Stomach (tissue), 9 donors: ENCODE measurements around the gene GCNT2. TPM values are rescaled to one million over a fixed set of nuclear protein-coding genes. Genes with fewer than 3 reads are reported as not detected.

Experiments
- DNase-seq, 2 donors: peaks; one replicate each; pipeline versions ENCODE4 v3.0.0 to v3.0.0-alpha.2; 2013 to 2019
- H3K27ac ChIP-seq, 5 donors: fragments of 200-600 bp in 4 of 5; sonication (generic) in 4 of 5; one replicate each; pipeline ENCODE4 v1.5.1; 2013 to 2019; ENCODE audit warnings: mild to moderate bottlenecking in 1 of 5, moderate library complexity in 1 of 5
- H3K27me3 ChIP-seq, 3 donors: fragments of 200-600 bp; sonication (generic); one replicate each; pipeline ENCODE4 v1.5.1; 2017 to 2019; ENCODE audit warnings: mixed run types in 1 of 3
- H3K36me3 ChIP-seq, 4 donors: fragments of 200-600 bp; sonication (generic); 1 replicate in 3 of 4; 2 replicates in 1 of 4; pipeline ENCODE4 v1.5.1; 2016 to 2019
- H3K4me1 ChIP-seq, 4 donors: fragments of 200-600 bp; sonication (generic); one replicate each; pipeline ENCODE4 v1.5.1; 2016 to 2019
- H3K4me3 ChIP-seq, 4 donors: fragments of 200-600 bp; sonication (generic) in 3 of 4; one replicate each; pipeline ENCODE4 v1.5.1; 2016 to 2019; ENCODE audit warnings: mild to moderate bottlenecking in 1 of 4
- H3K9me3 ChIP-seq, 4 donors: fragments of 200-600 bp; sonication (generic); one replicate each; pipeline ENCODE4 v1.5.1; 2016 to 2019
- CTCF ChIP-seq, 7 experiments: fragments of 450-650 bp in 4 of 7; fragments of 200-600 bp in 3 of 7; sonication (generic) in 3 of 7; IDR thresholded peaks; one replicate each; pipeline ENCODE4 v1.5.1; 2016 to 2019; ENCODE audit warnings: antibody characterized with exemption in 7 of 7, control low read depth in 2 of 7, mild to moderate bottlenecking in 1 of 7
- EP300 ChIP-seq: sonication (generic); formaldehyde crosslinking; IDR thresholded peaks from one replicate; pipeline ENCODE4 v1.6.1; 2017; ENCODE audit warnings: antibody characterized with exemption
- POLR2A ChIP-seq, 4 donors: fragments of 450-650 bp; IDR thresholded peaks; one replicate each; pipeline ENCODE4 v1.6.1; 2016; ENCODE audit warnings: antibody characterized with exemption in 4 of 4, control low read depth in 2 of 4, mild to moderate bottlenecking in 1 of 4, moderate library complexity in 1 of 4
- POLR2AphosphoS5 ChIP-seq, 3 donors: sonication (generic); formaldehyde crosslinking; IDR thresholded peaks; one replicate each; pipeline ENCODE4 v1.6.1; 2016; ENCODE audit warnings: antibody characterized with exemption in 3 of 3
- WGBS, 5 donors: extraction: QIAGEN DNeasy Blood & Tissue Kit in 3 of 5; methylation state at CpG; one replicate each; pipeline versions ENCODE4 v1.1.5 to v1.1.7; 2013 to 2018; 5-methylcytosine and 5-hydroxymethylcytosine counted together
- intact Hi-C: fragments of 100-400 bp; cut with DNase I; formaldehyde crosslinking; loops from one replicate; pipeline ENCODE4 v1.15.1; 2023; ENCODE audit warnings: low total_unique reads
- polyA plus RNA-seq, 3 donors: library from polyadenylated mRNA; stranded (reverse); fragments of 200-250 nt; gene quantifications; one replicate each; pipeline ENCODE4 v1.2.3, GENCODE V29; 2013
- total RNA-seq, 5 donors: library from RNA; depleted of rRNA; stranded (reverse); fragments of >200 nt; gene quantifications; one replicate each; pipeline versions ENCODE4 v1.1.0 to v1.2.3, GENCODE V29; 2014 to 2016
- donor health status: healthy with polysubstance abuse.
- donor health status: Bipolar disorder and iron deficiency.
- donor health status: healthy.

Gene GCNT2
- total and polyA plus RNA-seq, 8 donors = 4.5 to 132 (median 29.7) TPM

GRCh38 chr6:10609038-10609437, 87.9 kb downstream of the GCNT2 start:
- H3K4me3 ChIP-seq = no peak overlapping the region
- intact Hi-C loops = no loop called here
- H3K4me1 ChIP-seq = peaks cover 7 to 52% (median 24%) of the 10 kb centered on the region in 4 donors
- no peak for TF ChIP-seq EP300
- no peak for TF ChIP-seq CTCF (IDR thresholded peaks at IDR 0.05)
- TF ChIP-seq POLR2A (IDR thresholded peaks at IDR 0.05) = no peak
- no peak for TF ChIP-seq POLR2AphosphoS5 (IDR thresholded peaks at IDR 0.05)
- 88 to 100% (median 97%) methylated on average over 1 of the region's 1 CpG for WGBS, 5 donors
- H3K36me3 ChIP-seq = no peaks in the 10 kb centered on the region
- H3K27ac ChIP-seq = no peak overlapping the region
- no peaks in the 10 kb centered on the region for H3K27me3 ChIP-seq
- DNase-seq = no peak
- no peaks in the 10 kb centered on the region for H3K9me3 ChIP-seq

- intact Hi-C loops = no loop called here
- Histone ChIP-seq H3K4me1 (peaks cover 9 to 58% (median 27%) of the 10 kb centered on the region in 4 donors), H3K36me3 (no peaks in the 10 kb centered on the region), H3K27me3 (no peaks in the 10 kb centered on the region), H3K4me3 (no peak overlapping the region), H3K27ac (peak overlapping the region in 2 of 5 donors; percentile 32 to 34), H3K9me3 (no peaks in the 10 kb centered on the region)
- no peak for TF ChIP-seq CTCF (IDR thresholded peaks at IDR 0.05)
- peak in 2 of 3 donors; percentile 10 to 62 for TF ChIP-seq POLR2AphosphoS5 (IDR thresholded peaks at IDR 0.05)
- no peak for TF ChIP-seq EP300
- WGBS, 5 donors = 62 to 82% (median 73%) methylated on average over 1 of the region's 1 CpG
- DNase-seq = peak in 1 of 2 donors; percentile 51
Observed at GRCh38 chr6:10610289-10610688, 89.1 kb downstream of the GCNT2 start.

GRCh38 chr6:10612161-10612560, 91.0 kb downstream of the GCNT2 start:
- intact Hi-C loops = no loop called here
- 73 to 92% (median 78%) methylated on average over 8 of the region's 8 CpGs for WGBS, 5 donors
- Histone ChIP-seq H3K27ac (peak overlapping the region in 2 of 5 donors; percentile 20 to 51), H3K4me1 (peaks cover 9 to 58% (median 27%) of the 10 kb centered on the region in 4 donors), H3K4me3 (no peak overlapping the region), H3K36me3 (no peaks in the 10 kb centered on the region), H3K27me3 (no peaks in the 10 kb centered on the region), H3K9me3 (no peaks in the 10 kb centered on the region)
- TF ChIP-seq EP300 (no peak), POLR2AphosphoS5 (IDR thresholded peaks at IDR 0.05) (no peak), POLR2A (IDR thresholded peaks at IDR 0.05) (no peak), CTCF (IDR thresholded peaks at IDR 0.05) (no peak)
- no peak for DNase-seq

- intact Hi-C loops = no loop called here
Observed at GRCh38 chr6:10613077-10613476, 91.9 kb downstream of the GCNT2 start.

More at GRCh38 chr6:10613077-10613476, 91.9 kb downstream of the GCNT2 start:
- H3K4me1 ChIP-seq = peaks cover 9 to 59% (median 27%) of the 10 kb centered on the region in 4 donors
- H3K27ac ChIP-seq = peak overlapping the region in 4 of 5 donors; percentile 2 to 51 (median 25)
- H3K4me3 ChIP-seq = no peak overlapping the region
- WGBS, 5 donors = 10 to 31% (median 16%) methylated on average over 3 of the region's 3 CpGs
- no peak for TF ChIP-seq POLR2A (IDR thresholded peaks at IDR 0.05)
- no peak for TF ChIP-seq POLR2AphosphoS5 (IDR thresholded peaks at IDR 0.05)
- TF ChIP-seq EP300 = no peak
- no peak for TF ChIP-seq CTCF (IDR thresholded peaks at IDR 0.05)
- no peaks in the 10 kb centered on the region for H3K9me3 ChIP-seq
- H3K36me3 ChIP-seq = no peaks in the 10 kb centered on the region
- H3K27me3 ChIP-seq = no peaks in the 10 kb centered on the region
- peak in 1 of 2 donors; percentile 26 for DNase-seq
